HG03521 (cell line): ENCODE results near the gene GP1BB.
"Not testable (repeated sequence)": the region's sequence is repeated elsewhere in the genome, so short reads cannot be mapped to it uniquely, and the experiment has no call there.

Experiments used
- ATAC-seq: cut with Tn5 transposase; IDR thresholded peaks from one replicate; pipeline ENCODE4 v1.9.1; 2021; ENCODE audit warnings: mild to moderate bottlenecking, moderate library complexity; ENCODE audit not compliant: unreplicated experiment

Gene GP1BB

GRCh38 chr22:19693581-19693980 is 29.8 kb upstream of the GP1BB start:
- ATAC-seq: no peak

- no peak for ATAC-seq
These were observed 29.2 kb upstream of the GP1BB start for GRCh38 chr22:19693981-19694670.

DNA sequence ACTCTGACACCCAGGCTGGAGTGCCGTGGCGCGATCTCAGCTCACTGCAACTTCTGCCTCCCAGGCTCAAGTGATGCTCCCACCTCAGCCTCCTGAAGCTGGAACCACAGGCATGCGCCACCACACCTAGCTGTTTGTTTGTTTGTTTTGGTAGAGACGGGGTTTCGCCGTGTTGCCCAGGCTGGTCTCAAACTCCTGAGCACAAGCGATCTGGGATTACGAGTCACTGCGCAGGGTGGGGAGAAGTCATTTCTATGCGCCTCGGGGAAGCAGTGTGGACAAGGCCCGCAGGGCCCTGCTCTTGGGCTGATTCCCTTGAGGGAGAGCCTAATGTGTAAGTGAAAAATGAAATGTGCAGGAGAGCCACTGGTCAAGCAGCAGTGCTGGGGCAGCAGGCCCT is 28.6 kb upstream of the GP1BB start:
- ATAC-seq: no peak

- ATAC-seq: no peak
These were observed 26.6 kb upstream of the GP1BB start for GRCh38 chr22:19696504-19697276.

- not testable (repeated sequence) for ATAC-seq
These were observed 25.5 kb upstream of the GP1BB start for GRCh38 chr22:19697871-19698270.

DNA sequence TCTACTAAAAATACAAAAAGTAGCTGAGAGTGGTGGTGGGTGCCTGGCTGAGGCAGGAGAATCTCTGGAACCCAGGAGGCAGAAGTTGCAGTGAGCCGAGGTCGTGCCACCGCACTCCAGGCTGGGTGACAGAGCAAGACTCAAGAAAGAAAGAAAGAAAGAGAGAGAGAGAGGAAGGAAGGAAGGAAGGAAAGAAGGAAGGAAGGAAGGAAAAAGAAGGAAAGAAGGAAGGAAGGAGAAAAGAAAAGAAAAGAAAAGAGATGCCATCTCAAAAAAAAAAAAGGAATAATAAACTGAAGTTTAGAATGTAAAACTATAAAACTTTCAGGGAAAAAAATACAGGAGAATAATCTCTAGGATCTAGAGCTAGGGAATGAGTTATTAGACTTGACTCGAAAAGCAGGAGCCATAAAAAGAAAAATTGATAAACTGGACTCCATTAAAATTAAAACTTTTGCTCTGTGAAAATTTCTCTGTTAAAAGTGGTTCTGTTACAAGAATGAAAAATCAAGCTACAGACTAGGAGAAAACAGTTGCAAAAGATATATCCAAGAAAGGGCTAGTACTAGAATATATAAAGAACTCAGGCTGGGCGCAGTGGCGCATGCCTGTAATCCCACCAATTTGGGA is 22.4 kb upstream of the GP1BB start:
- ATAC-seq: no peak

DNA sequence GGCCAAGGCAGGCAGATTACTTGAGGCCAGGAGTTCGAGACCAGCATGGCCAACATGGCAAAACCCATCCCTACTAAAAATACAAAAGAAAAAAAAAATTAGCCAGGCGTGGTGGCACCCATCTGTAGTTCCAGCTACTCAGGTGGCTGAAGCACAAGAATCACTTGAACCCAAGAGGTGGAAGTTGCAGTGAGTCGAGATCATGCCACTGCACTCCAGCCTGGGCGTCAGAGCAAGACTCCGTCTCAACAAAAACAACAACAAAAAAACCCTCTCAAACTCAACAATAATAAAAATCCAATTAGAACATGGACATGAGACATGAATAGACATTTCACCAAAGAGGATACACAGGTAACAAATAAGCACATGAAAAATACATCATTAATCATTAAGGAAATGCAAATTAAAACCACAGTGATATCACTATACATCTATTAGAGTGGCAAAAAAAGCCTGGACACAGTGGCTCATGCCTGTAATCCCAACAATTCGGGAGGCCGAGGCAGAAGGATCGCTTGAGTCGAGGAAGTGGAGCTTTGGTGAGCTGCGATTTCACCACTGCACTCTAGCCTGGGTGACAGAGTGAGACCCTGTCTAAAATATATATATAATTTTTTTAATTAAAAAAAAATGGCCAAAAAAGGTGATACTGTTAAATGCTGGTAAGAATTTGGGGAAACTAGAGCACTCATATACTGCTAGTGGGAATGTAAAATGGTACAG is 21.8 kb upstream of the GP1BB start:
- ATAC-seq: no peak

DNA sequence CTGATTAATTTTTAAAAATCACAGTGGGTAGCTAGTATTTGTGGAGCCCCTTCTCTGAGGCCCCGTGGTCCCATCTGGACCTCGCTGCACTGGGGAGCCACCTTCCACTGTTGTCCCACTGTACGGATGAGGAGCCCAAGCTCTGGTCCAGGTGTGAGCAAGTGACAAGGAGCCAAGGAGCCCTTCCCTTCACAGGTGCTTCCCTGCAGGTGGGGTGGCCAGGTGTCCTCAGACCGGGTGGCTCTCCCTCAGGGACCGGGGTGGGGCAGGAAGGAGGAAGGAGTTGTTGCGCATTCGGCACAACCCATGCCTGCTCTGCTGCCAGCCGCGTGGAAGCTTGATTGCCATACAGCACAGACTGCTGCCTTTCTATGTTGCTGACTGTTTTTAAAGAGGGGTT is 19.5 kb upstream of the GP1BB start:
- ATAC-seq: no peak

DNA sequence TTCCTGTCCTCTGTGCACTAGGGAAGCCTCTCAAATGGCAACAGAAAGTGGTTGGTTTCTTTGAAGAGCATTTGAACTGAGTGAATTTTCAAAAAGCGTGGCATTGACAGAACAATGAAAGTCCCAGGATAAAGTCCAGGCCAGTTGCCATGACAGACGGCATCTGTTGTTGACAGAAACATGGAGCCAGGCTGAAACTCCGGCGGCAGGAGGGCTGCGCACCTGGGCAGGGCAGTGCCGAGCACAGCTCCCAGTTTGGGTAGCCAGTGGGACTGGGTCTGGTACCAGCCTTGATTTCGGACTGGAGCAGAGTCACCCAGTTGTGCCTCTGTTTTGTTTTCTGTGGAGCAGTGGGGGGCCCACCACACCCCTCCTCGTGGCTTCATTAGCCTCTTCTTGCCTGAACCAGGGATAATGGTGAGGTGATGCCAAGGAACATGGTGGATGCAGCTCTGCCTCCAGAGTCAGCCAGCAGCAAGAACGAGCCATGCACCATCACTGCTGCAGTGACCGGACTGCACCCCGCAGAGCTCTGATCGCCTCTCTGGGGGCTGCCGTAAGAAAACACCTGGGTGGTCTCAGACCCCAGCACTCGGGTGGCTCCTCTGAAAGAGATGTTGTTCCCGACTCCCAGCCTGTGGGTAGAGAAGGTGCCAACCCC is 18.9 kb upstream of the GP1BB start:
- ATAC-seq: no peak

- no peak for ATAC-seq
These were observed 18.0 kb upstream of the GP1BB start for GRCh38 chr22:19705181-19705934.

DNA sequence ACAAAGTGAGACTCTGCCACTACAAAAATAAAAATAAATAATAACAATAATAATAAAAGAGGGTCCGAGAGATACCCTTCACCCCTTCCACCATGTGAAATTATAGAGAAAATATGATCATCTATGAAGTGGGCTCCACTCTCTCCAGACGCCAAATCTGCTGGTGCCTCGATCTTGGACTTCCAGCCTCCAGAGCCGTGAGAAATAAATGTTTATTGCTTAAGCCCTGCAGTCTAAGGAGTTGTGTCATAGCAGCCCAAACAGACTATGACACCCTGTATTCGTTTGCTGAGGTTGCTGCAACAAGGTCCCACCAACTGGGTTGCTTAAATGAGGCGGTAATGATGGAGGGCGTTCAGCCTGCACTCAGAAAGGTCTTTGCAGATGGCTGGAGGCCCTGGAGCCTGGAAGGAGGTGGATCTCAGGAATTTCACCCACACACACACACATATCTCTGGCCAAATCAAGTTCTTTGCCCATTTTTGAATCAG is 16.6 kb upstream of the GP1BB start:
- no peak for ATAC-seq

GRCh38 chr22:19707347-19708290 is 15.7 kb upstream of the GP1BB start:
- no peak for ATAC-seq

GRCh38 chr22:19708321-19709011 is 14.9 kb upstream of the GP1BB start:
- ATAC-seq: no peak

- ATAC-seq: no peak
These were observed 14.1 kb upstream of the GP1BB start for GRCh38 chr22:19709063-19709769.

- ATAC-seq: no peak
These were observed 13.1 kb upstream of the GP1BB start for GRCh38 chr22:19710020-19710768.

DNA sequence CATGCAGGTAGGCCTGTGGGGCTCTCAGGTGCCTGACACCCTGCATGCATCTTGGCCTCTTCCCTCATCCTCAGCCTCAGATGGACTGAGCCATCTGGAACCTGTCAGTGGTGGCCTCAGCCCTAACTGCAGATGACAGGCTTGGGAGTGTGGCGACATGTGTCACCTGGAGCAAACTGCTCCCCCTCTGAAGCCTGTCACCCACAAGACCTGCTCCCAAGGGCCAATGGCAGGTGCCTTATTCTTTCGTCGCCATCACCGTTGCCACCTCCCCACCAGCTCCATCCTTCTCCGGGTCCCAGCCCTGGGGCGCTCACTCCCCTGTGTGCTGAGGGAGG is 12.6 kb upstream of the GP1BB start:
- ATAC-seq: no peak

DNA sequence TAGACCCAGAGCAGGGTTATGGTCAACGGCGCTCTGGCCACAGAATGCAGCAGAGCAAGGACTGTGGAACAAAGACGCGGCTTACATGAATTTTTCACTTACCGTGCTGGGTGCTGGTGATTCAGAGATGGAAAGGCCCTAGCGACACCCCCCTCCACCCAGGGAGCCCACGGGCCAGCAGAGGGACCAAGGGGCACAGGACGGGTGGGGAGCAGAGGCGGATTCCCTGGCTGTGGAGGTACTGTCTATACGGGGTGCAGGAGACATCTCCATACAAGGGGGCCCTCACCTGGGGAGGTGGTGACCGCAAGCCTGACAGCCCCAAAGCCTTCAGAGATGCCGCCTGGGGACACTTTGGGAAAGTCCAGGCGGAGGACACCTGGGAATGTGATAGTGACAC is 10.1 kb upstream of the GP1BB start:
- no peak for ATAC-seq
